ENCODE data around the gene SLC24A4. TPM values are rescaled to one million over a fixed set of nuclear protein-coding genes. Genes with fewer than 3 reads are reported as not detected.

Gene SLC24A4
- total RNA-seq, 1 donor from 2014 or later, result not detected

- Histone ChIP-seq H3K27me3 (ENCODE audit: control insufficient read depth, insufficient read depth, low read length) (no peaks in the 10 kb centered on the region), H3K36me3 (ENCODE audit: control insufficient read depth, insufficient read depth, low read length) (no peaks in the 10 kb centered on the region), H3K4me3 (ENCODE audit: low read depth, low read length) (no peak overlapping the region)
- DNase-seq (ENCODE audit: low read depth), result no peak
- no peak for TF ChIP-seq CTCF (IDR thresholded peaks at IDR 0.05; ENCODE audit: insufficient read depth, low read length, severe bottlenecking)
- FAIRE-seq, result no peak
Measured at GRCh38 chr14:92460916-92461579, 138.1 kb downstream of the SLC24A4 start.

- DNase-seq (ENCODE audit: low read depth), result no peak
Measured at GRCh38 chr14:92461891-92462290, 138.9 kb downstream of the SLC24A4 start.

GRCh38 chr14:92462568-92462967 is 139.6 kb downstream of the SLC24A4 start:
- FAIRE-seq, result no peak
- DNase-seq (ENCODE audit: low read depth), result no peak

More at GRCh38 chr14:92461891-92462290, 138.9 kb downstream of the SLC24A4 start:
- Histone ChIP-seq H3K4me3 (ENCODE audit: low read depth, low read length) (no peak overlapping the region), H3K27me3 (ENCODE audit: control insufficient read depth, insufficient read depth, low read length) (no peaks in the 10 kb centered on the region), H3K36me3 (ENCODE audit: control insufficient read depth, insufficient read depth, low read length) (no peaks in the 10 kb centered on the region)
- no peak for FAIRE-seq
- TF ChIP-seq CTCF (IDR thresholded peaks at IDR 0.05; ENCODE audit: insufficient read depth, low read length, severe bottlenecking), result no peak

GRCh38 chr14:92463141-92463540 is 140.2 kb downstream of the SLC24A4 start:
- TF ChIP-seq CTCF (IDR thresholded peaks at IDR 0.05; ENCODE audit: insufficient read depth, low read length, severe bottlenecking), result no peak
- H3K27me3 ChIP-seq (ENCODE audit: control insufficient read depth, insufficient read depth, low read length), result no peaks in the 10 kb centered on the region
- DNase-seq (ENCODE audit: low read depth) (no peak), FAIRE-seq (peak; percentile 58)
- no peak overlapping the region for H3K4me3 ChIP-seq (ENCODE audit: low read depth, low read length)
- H3K36me3 ChIP-seq (ENCODE audit: control insufficient read depth, insufficient read depth, low read length), result no peaks in the 10 kb centered on the region

More at GRCh38 chr14:92462568-92462967, 139.6 kb downstream of the SLC24A4 start:
- no peak for TF ChIP-seq CTCF (IDR thresholded peaks at IDR 0.05; ENCODE audit: insufficient read depth, low read length, severe bottlenecking)
- no peaks in the 10 kb centered on the region for H3K27me3 ChIP-seq (ENCODE audit: control insufficient read depth, insufficient read depth, low read length)
- H3K36me3 ChIP-seq (ENCODE audit: control insufficient read depth, insufficient read depth, low read length), result no peaks in the 10 kb centered on the region
- no peak overlapping the region for H3K4me3 ChIP-seq (ENCODE audit: low read depth, low read length)

- no peaks in the 10 kb centered on the region for H3K36me3 ChIP-seq (ENCODE audit: control insufficient read depth, insufficient read depth, low read length)
- FAIRE-seq, result no peak
- no peak overlapping the region for H3K4me3 ChIP-seq (ENCODE audit: low read depth, low read length)
- no peaks in the 10 kb centered on the region for H3K27me3 ChIP-seq (ENCODE audit: control insufficient read depth, insufficient read depth, low read length)
- DNase-seq (ENCODE audit: low read depth), result no peak
- no peak for TF ChIP-seq CTCF (IDR thresholded peaks at IDR 0.05; ENCODE audit: insufficient read depth, low read length, severe bottlenecking)
Measured at GRCh38 chr14:92464156-92464555, 141.2 kb downstream of the SLC24A4 start.

- no peaks in the 10 kb centered on the region for H3K27me3 ChIP-seq (ENCODE audit: control insufficient read depth, insufficient read depth, low read length)
- no peak for FAIRE-seq
- H3K36me3 ChIP-seq (ENCODE audit: control insufficient read depth, insufficient read depth, low read length), result no peaks in the 10 kb centered on the region
- TF ChIP-seq CTCF (IDR thresholded peaks at IDR 0.05; ENCODE audit: insufficient read depth, low read length, severe bottlenecking), result no peak
- DNase-seq (ENCODE audit: low read depth), result no peak
- no peak overlapping the region for H3K4me3 ChIP-seq (ENCODE audit: low read depth, low read length)
Measured at GRCh38 chr14:92464716-92465115, 141.8 kb downstream of the SLC24A4 start.

Measured in bronchial epithelial cell (primary cell).